Left hindlimb (tissue), 1 donor: ENCODE data around the gene CDX2.

ENCODE experiments used
- DNase-seq: peaks from one replicate; pipeline ENCODE4 v3.0.0-alpha.2; 2018

CDX2 gene

GRCh38 chr13:27927444-27928352 is 41.4 kb downstream of the CDX2 start:
- no peak for DNase-seq

- no peak for DNase-seq
Measured at GRCh38 chr13:27926644-27927434, 42.3 kb downstream of the CDX2 start.

- no peak for DNase-seq
Measured at GRCh38 chr13:27925220-27925991, 43.7 kb downstream of the CDX2 start.

DNA sequence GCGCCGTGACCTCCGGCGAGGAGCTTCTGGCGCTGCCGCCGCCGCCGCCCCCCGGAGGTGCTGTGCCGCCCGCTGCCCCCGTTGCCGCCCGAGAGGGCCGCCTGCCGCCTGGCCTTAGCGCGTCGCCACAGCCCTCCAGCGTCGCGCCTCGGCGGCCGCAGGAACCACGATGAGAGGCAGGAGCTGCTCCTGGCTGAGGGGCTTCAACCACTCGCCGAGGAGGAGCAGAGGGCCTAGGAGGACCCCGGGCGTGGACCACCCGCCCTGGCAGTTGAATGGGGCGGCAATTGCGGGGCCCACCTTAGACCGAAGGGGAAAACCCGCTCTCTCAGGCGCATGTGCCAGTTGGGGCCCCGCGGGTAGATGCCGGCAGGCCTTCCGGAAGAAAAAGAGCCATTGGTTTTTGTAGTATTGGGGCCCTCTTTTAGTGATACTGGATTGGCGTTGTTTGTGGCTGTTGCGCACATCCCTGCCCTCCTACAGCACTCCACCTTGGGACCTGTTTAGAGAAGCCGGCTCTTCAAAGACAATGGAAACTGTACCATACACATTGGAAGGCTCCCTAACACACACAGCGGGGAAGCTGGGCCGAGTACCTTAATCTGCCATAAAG is 44.5 kb downstream of the CDX2 start:
- DNase-seq = no peak

- DNase-seq = no peak
Measured at GRCh38 chr13:27923794-27924528, 45.2 kb downstream of the CDX2 start.

- no peak for DNase-seq
Measured at GRCh38 chr13:27922883-27923612, 46.1 kb downstream of the CDX2 start.

DNA sequence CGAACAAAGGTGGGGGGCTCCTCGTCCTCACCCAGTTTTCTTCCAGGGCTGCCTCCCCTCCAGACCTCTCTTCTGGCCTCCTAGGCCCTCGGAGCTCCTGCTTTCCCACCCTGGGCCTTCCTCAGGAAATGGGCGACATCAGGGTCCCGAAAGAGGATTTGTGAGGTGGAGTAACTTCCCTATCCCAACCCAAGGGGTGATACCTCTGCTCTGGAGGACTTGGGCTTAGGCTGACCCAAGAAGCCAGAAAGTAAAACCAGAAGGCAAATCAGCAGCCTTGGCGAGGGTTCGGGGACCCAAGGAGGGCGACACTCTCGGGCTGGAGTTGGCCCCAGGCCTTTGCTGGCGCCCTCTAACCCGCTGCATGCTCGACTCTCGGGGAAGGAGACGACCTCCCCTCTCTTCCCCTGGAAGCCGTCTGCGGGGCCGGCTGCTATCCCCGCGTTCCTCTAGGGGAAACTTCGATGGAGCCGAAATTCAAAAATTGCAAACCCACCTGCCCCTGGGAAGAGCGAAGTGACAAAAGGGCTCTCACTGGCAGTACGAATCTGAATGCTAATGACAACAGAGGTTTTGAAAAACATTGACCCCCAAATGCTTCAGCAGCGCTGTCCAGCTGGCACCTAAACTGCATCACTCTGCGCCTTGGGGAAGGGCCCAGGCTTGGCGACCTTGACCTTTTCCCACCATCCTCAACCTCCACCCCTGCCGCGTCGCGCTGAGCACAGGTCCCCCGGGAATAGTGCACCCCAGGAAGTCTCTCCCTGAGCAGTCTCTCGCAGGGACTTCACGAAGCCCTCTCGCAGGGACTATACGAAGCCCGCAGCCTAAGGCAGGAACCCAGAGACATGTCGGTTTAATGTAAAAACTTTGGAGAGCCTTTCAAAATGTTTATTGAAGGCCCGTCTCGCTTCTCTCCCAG is 46.9 kb downstream of the CDX2 start:
- DNase-seq = no peak

DNA sequence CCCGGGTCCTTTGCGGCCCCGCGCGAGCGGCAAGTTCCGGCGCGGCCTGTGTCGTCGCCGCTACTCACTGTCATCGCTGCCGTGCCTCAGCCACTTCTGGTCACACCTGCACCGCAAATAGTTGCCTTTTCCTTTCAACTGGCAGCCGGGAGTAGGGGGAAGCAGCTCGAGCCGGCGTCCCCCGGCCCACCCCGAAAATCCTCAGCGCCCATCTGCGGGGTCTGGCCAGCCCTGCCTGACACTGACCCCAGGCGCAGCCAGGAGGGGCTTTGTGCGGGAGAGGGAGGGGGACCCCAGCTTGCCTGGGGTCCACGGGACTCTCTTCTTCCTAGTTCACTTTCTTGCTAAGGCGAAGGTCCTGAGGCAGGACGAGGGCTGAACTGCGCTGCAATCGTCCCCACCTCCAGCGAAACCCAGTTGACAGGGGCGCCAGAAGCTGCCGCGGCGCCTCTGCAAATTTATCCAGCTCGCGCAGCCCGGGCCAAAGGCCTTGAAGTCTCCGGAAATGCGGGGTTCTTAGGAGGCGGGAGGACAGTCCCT is 47.6 kb downstream of the CDX2 start:
- no peak for DNase-seq

- DNase-seq = no peak
Measured at GRCh38 chr13:27920677-27921420, 48.3 kb downstream of the CDX2 start.

DNA sequence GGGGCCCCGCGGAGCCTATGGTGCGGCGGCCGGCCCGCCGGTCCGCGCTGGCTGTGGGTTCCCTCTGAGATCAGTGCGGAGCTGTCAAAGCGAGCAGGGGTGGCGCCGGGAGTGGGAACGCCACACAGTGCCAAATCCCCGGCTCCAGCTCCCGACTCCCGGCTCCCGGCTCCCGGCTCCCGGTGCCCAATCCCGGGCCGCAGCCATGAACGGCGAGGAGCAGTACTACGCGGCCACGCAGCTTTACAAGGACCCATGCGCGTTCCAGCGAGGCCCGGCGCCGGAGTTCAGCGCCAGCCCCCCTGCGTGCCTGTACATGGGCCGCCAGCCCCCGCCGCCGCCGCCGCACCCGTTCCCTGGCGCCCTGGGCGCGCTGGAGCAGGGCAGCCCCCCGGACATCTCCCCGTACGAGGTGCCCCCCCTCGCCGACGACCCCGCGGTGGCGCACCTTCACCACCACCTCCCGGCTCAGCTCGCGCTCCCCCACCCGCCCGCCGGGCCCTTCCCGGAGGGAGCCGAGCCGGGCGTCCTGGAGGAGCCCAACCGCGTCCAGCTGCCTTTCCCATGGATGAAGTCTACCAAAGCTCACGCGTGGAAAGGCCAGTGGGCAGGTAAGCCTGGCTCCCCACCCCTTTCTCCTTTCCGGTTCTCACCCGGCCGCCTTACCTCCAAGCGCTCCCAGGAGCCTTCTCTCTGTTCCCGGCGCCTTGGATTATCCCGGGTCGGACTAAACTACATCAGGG is 49.0 kb downstream of the CDX2 start, which contains the start of gene PDX1:
PDX1 (plus strand) TSS at position 67 of the 743 bp plus-strand sequence; CDS start at position 206, 139 bp downstream.
- DNase-seq = no peak

GRCh38 chr13:27919659-27919933 is 49.5 kb downstream of the CDX2 start:
- DNase-seq = no peak

DNA sequence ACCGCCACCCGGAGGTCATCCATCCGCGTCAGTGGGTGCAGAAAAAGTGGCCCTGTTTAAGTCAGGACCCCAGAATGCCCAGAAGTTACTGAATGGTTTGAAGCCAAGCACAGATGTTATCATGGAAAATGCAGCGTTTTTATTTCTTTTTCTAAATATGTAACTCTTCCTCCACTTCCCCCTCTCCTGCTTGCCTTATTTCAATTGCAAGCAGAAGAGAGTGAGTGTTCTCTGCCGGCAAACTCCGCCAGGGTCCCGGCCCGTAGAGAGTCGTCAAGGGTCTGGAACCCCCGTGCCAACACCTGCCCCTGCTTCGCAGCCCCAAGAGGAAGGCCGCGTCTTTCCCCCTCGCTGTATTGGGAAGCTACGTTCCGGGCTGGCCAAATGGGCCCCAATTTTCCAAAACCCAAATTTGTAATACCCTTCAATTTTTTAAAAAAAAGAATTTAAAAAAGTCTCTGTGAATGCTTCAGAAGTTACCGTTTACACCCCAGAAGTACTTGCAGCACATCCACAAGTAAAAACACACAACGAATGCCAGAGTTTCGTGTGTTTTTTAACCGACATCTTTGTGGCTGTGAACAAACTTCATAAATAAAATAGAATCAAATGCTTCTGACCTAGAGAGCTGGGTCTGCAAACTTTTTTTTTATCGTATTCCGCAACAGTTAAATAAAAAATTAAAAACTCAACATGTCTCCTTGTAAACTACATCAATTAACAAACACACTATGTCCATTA is 50.0 kb downstream of the CDX2 start:
- no peak for DNase-seq

DNA sequence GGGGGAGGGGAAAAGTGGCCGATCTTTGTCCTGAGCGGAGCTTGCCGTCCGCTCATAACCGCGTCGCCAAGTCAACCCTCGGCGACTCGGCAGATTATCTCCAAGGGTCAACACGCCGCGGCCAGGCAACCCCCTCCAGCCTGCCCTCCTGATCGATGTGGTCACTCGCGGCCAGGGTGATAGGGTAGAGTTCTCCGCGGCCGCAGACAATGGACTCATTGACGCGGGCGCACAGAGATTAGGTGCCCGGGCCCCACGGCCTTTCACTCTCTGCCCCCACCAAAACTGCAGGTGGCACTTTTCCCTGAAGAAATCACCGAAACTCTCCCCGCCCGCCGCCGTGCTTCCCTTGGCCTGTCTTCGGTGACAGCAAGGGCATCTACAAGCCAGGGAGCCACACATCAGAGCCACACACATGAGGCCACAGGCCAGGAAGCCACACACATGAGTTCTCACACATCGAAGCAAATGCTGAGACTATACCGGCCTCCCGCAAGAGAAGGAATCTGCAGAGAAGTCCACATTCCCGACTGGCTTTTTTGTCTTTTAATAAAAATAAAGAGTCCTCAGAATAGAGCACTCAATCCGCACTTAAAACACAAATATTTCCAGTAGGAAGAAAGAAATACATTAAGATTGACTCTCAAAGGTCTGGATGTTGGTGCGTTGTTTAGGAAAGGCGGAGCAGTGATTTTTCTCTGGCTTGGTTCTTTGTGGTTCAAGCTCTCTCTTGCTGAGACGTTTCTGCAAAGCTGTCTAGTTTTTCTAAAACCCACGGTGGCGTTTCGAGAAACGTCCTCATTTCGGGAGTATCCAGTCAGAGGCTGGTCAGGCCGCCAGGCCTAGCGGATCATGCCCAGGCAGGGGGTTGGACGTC is 50.8 kb downstream of the CDX2 start:
- no peak for DNase-seq

DNA sequence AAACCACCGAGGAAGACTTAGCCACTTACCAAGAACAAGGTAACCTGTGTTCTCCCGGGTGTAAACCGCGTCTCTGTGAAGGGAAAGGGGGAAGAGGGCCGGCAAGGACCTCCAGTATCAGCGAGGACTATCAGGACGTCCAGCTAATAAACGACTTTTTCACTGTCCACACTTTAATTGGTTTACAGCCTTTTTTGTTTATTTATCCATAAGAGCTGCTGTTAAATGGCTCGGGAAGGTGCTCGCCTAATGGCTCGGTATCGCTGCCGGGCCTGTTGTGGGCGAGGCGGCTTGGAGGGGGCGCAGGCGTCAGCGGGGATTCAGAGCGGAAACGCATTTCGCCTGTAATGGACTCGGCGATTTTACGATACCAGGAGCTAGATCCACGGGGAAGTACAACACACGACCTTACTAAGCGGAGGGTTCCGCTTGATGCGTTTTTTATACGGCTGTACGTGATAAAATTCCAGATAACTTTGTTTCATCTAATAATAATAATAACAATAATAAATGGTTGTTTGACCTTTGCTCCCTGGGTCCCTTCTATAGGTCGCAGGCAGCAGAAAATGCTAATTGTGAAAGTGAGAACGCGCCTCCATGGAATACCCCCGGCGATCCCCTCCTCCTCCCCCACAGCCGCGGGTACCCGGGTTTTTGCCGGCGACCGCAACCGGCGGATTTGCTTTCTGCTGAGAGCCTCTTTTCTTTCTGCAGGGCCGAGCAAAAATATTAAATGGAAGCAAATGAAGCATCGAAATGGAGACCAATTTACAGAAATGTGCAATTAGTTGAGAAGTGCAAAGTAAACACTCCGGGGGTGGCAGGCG is 51.8 kb downstream of the CDX2 start:
- DNase-seq = no peak

- DNase-seq = no peak
Measured at GRCh38 chr13:27915301-27916207, 53.6 kb downstream of the CDX2 start.
